Measurements from ENCODE around the gene PC. TPM values are rescaled to one million over a fixed set of nuclear protein-coding genes. Genes with fewer than 3 reads are reported as not detected.

PC gene
- total and polyA plus RNA-seq, 9 of the 15 experiments (the other 6 are each of a cell fraction or from before 2014, with no cell fraction given) = 0.94 to 38.0 (median 8.7) TPM

DNA sequence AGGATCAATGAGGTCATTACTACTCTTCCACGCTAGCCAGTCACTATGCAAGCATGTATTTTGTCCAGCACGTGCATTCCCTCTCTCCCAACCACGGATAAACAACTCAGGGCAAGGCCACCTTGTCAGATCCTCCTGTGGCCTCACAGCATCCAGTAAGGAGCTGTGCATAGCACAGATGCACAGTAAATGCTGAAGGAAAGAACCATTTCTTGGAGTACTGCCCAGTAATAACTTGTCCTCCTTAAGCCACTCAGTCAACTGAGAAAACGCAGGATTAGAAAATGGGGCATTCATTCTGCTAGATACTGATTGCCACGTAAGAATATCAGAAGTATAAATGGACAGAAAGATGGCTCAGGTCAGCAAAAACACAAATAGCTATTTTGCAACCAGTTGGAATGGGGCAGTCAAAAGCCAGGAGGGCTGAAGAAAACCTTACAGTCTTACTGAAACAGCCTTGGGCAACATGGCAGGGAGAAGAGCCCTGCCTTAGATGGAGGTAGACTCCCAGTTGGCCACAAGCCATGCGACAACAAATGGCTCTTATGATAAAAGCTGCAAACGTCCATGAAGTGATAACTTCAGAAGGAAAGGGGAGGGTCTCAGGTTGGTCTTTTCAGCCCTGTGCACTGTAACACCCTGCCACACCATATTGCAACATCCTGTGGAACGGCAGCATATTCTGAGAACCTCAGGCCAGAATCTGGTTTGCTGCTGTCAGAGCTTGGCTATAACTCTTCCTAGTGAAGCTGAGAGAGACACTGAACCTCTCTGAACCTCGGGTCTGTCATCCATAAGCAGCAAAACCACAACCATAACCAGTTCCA is 23.0 kb downstream of the PC start (continued):
- TF ChIP-seq, protein P1, sequence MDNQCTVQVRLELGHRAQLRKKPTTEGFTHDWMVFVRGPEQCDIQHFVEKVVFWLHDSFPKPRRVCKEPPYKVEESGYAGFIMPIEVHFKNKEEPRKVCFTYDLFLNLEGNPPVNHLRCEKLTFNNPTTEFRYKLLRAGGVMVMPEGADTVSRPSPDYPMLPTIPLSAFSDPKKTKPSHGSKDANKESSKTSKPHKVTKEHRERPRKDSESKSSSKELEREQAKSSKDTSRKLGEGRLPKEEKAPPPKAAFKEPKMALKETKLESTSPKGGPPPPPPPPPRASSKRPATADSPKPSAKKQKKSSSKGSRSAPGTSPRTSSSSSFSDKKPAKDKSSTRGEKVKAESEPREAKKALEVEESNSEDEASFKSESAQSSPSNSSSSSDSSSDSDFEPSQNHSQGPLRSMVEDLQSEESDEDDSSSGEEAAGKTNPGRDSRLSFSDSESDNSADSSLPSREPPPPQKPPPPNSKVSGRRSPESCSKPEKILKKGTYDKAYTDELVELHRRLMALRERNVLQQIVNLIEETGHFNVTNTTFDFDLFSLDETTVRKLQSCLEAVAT (IDR thresholded peaks at IDR 0.05) = no peak
- TF ChIP-seq TSC22D4 (tag; IDR thresholded peaks at IDR 0.05) (no peak), NFYB (IDR thresholded peaks at IDR 0.05; ENCODE audit: extremely low read depth, insufficient read length) (no peak), CSDE1 (IDR thresholded peaks at IDR 0.05) (no peak), PHF21A (IDR thresholded peaks at IDR 0.05; ENCODE audit: borderline replicate concordance, low read depth) (no peak), MEF2A (IDR thresholded peaks at IDR 0.05; ENCODE audit: control insufficient read depth, low read depth, low read length) (no peak), BACH1 (tag; IDR thresholded peaks at IDR 0.05) (no peak), NCOA1 (IDR thresholded peaks at IDR 0.05; ENCODE audit: low read depth) (no peak), FOXJ2 (tag; IDR thresholded peaks at IDR 0.05) (no peak), MEIS2 (IDR thresholded peaks at IDR 0.05; ENCODE audit: partially characterized antibody) (peak; percentile 97), KLF16 (IDR thresholded peaks at IDR 0.05) (no peak), KAT8 (IDR thresholded peaks at IDR 0.05; ENCODE audit: low read depth) (no peak), MTA3 (IDR thresholded peaks at IDR 0.05; ENCODE audit: borderline replicate concordance) (0 out of 2 replicates have a peak, but pooled peaks have one; percentile 30), NR3C1 (CRISPR knock-in tag; IDR thresholded peaks at IDR 0.05) (no peak)
- TF ChIP-seq, protein P2, sequence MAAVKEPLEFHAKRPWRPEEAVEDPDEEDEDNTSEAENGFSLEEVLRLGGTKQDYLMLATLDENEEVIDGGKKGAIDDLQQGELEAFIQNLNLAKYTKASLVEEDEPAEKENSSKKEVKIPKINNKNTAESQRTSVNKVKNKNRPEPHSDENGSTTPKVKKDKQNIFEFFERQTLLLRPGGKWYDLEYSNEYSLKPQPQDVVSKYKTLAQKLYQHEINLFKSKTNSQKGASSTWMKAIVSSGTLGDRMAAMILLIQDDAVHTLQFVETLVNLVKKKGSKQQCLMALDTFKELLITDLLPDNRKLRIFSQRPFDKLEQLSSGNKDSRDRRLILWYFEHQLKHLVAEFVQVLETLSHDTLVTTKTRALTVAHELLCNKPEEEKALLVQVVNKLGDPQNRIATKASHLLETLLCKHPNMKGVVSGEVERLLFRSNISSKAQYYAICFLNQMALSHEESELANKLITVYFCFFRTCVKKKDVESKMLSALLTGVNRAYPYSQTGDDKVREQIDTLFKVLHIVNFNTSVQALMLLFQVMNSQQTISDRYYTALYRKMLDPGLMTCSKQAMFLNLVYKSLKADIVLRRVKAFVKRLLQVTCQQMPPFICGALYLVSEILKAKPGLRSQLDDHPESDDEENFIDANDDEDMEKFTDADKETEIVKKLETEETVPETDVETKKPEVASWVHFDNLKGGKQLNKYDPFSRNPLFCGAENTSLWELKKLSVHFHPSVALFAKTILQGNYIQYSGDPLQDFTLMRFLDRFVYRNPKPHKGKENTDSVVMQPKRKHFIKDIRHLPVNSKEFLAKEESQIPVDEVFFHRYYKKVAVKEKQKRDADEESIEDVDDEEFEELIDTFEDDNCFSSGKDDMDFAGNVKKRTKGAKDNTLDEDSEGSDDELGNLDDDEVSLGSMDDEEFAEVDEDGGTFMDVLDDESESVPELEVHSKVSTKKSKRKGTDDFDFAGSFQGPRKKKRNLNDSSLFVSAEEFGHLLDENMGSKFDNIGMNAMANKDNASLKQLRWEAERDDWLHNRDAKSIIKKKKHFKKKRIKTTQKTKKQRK (IDR thresholded peaks at IDR 0.05; ENCODE audit: borderline replicate concordance, low read depth, low read length) = no peak
- TF ChIP-seq, protein P3, sequence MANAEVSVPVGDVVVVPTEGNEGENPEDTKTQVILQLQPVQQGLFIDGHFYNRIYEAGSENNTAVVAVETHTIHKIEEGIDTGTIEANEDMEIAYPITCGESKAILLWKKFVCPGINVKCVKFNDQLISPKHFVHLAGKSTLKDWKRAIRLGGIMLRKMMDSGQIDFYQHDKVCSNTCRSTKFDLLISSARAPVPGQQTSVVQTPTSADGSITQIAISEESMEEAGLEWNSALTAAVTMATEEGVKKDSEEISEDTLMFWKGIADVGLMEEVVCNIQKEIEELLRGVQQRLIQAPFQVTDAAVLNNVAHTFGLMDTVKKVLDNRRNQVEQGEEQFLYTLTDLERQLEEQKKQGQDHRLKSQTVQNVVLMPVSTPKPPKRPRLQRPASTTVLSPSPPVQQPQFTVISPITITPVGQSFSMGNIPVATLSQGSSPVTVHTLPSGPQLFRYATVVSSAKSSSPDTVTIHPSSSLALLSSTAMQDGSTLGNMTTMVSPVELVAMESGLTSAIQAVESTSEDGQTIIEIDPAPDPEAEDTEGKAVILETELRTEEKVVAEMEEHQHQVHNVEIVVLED (CRISPR knock-in tag; IDR thresholded peaks at IDR 0.05) = no peak
- TF ChIP-seq, protein P4, sequence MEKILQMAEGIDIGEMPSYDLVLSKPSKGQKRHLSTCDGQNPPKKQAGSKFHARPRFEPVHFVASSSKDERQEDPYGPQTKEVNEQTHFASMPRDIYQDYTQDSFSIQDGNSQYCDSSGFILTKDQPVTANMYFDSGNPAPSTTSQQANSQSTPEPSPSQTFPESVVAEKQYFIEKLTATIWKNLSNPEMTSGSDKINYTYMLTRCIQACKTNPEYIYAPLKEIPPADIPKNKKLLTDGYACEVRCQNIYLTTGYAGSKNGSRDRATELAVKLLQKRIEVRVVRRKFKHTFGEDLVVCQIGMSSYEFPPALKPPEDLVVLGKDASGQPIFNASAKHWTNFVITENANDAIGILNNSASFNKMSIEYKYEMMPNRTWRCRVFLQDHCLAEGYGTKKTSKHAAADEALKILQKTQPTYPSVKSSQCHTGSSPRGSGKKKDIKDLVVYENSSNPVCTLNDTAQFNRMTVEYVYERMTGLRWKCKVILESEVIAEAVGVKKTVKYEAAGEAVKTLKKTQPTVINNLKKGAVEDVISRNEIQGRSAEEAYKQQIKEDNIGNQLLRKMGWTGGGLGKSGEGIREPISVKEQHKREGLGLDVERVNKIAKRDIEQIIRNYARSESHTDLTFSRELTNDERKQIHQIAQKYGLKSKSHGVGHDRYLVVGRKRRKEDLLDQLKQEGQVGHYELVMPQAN (IDR thresholded peaks at IDR 0.05; ENCODE audit: borderline replicate concordance) = no peak
- TF ChIP-seq, protein P5, sequence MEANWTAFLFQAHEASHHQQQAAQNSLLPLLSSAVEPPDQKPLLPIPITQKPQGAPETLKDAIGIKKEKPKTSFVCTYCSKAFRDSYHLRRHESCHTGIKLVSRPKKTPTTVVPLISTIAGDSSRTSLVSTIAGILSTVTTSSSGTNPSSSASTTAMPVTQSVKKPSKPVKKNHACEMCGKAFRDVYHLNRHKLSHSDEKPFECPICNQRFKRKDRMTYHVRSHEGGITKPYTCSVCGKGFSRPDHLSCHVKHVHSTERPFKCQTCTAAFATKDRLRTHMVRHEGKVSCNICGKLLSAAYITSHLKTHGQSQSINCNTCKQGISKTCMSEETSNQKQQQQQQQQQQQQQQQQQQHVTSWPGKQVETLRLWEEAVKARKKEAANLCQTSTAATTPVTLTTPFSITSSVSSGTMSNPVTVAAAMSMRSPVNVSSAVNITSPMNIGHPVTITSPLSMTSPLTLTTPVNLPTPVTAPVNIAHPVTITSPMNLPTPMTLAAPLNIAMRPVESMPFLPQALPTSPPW (CRISPR knock-in tag; IDR thresholded peaks at IDR 0.05) = 0 out of 2 replicates have a peak, but pooled peaks have one; percentile 1
